Naive thymus-derived CD4-positive, alpha-beta T cell (primary cell): Measurements from ENCODE around the gene CDR2L. TPM values are rescaled to one million over a fixed set of nuclear protein-coding genes. Genes with fewer than 3 reads are reported as not detected.
A peak's percentile ranks its signal among the peaks of the same experiment; 100 is the strongest.
"Not testable (repeated sequence)": the region's sequence is repeated elsewhere in the genome, so short reads cannot be mapped to it uniquely, and the experiment has no call there.

Experiments
- ATAC-seq: fragments of 150-1000 bp; cut with Tn5 transposase; 2 replicates; pipeline ENCODE4 v1.10.0; 2021; ENCODE audit warnings: mild to moderate bottlenecking, moderate library complexity
- CTCF ChIA-PET: fragments of 350-600 bp; sonication (Branson Sonifier 250); formaldehyde crosslinking; loops from one replicate; lab custom pipeline; 2021; ENCODE audit warnings: antibody characterized with exemption; lab: Charles Lee
- POLR2A ChIA-PET: fragments of 350-600 bp; sonication (Branson Sonifier 250); formaldehyde crosslinking; loops from one replicate; lab custom pipeline; 2021; ENCODE audit warnings: antibody characterized with exemption, inconsistent platforms; lab: Charles Lee
- DNase-seq, 9 donors: peaks; one replicate each; pipeline versions ENCODE4 v3.0.0 to v3.0.0-alpha.2; 2020 to 2022; ENCODE audit warnings: mixed read lengths in 1 of 9
- H3K27ac ChIP-seq: one replicate; pipeline ENCODE4 v1.7.0; 2013; ENCODE audit warnings: mild to moderate bottlenecking, low read depth, low read length, moderate library complexity
- H3K27me3 ChIP-seq, 2 donors: one replicate each; pipeline ENCODE4 v1.7.0; 2013; ENCODE audit warnings: low read length in 2 of 2, mild to moderate bottlenecking in 2 of 2, moderate library complexity in 2 of 2; ENCODE audit not compliant: control insufficient read depth in 2 of 2, insufficient read depth in 2 of 2
- H3K36me3 ChIP-seq, 3 experiments: 1 replicate in 2 of 3; 2 replicates in 1 of 3; pipeline ENCODE4 v1.7.0; 2013; ENCODE audit warnings: low read length in 3 of 3, mild to moderate bottlenecking in 3 of 3, moderate library complexity in 1 of 3; ENCODE audit not compliant: insufficient read depth in 3 of 3, control insufficient read depth in 2 of 3
- H3K4me1 ChIP-seq, 2 donors: one replicate each; pipeline ENCODE4 v1.7.0; 2013; ENCODE audit warnings: low read length in 2 of 2, mild to moderate bottlenecking in 2 of 2, moderate library complexity in 1 of 2; ENCODE audit not compliant: control insufficient read depth in 2 of 2, insufficient read depth in 2 of 2
- H3K4me3 ChIP-seq: 2 replicates; pipeline ENCODE4 v1.7.0; 2013; ENCODE audit warnings: mild to moderate bottlenecking, low read length
- H3K9me3 ChIP-seq, 3 experiments: 1 replicate in 2 of 3; 2 replicates in 1 of 3; pipeline ENCODE4 v1.7.0; 2013; ENCODE audit warnings: low read length in 3 of 3; ENCODE audit not compliant: control insufficient read depth in 2 of 3
- H3K27ac Mint-ChIP-seq, 9 donors: one replicate each; pipeline ENCODE4 v1.8.0; 2020 to 2022; ENCODE audit warnings: mixed read lengths in 9 of 9, mild to moderate bottlenecking in 8 of 9, moderate library complexity in 5 of 9, inconsistent platforms in 2 of 9
- H3K27me3 Mint-ChIP-seq, 5 donors: one replicate each; pipeline ENCODE4 v1.8.0; 2021 to 2022; ENCODE audit warnings: mixed read lengths in 5 of 5, mild to moderate bottlenecking in 1 of 5
- H3K36me3 Mint-ChIP-seq, 5 donors: one replicate each; pipeline ENCODE4 v1.8.0; 2020 to 2022; ENCODE audit warnings: mixed read lengths in 5 of 5, mild to moderate bottlenecking in 3 of 5, inconsistent platforms in 1 of 5
- H3K4me1 Mint-ChIP-seq, 7 donors: one replicate each; pipeline ENCODE4 v1.8.0; 2020 to 2022; ENCODE audit warnings: mixed read lengths in 7 of 7, mild to moderate bottlenecking in 3 of 7, inconsistent platforms in 1 of 7
- H3K4me3 Mint-ChIP-seq, 10 donors: one replicate each; pipeline ENCODE4 v1.8.0; 2020 to 2022; ENCODE audit warnings: mild to moderate bottlenecking in 10 of 10, mixed read lengths in 10 of 10, moderate library complexity in 6 of 10, inconsistent platforms in 2 of 10
- H3K9me3 Mint-ChIP-seq, 11 donors: one replicate each; pipeline ENCODE4 v1.8.0; 2020 to 2022; ENCODE audit warnings: mixed read lengths in 11 of 11, mild to moderate bottlenecking in 4 of 11, inconsistent platforms in 1 of 11, moderate library complexity in 1 of 11
- intact Hi-C, 2 donors: fragments of 100-400 bp; cut with micrococcal nuclease; formaldehyde crosslinking; loops; one replicate each; pipeline ENCODE4 v1.15.1; 2023
- polyA plus RNA-seq, 2 donors: library from polyadenylated mRNA; unstranded; fragments of 300-500 nt; fragmentation: Illumina TruSeq; gene quantifications; one replicate each; pipeline ENCODE4 v1.2.3, GENCODE V29; 2021
- total RNA-seq, 6 experiments: library from RNA in 5 of 6; stranded (reverse) in 5 of 6; gene quantifications; 1 replicate in 5 of 6; 2 replicates in 1 of 6; pipeline ENCODE4 v1.2.3 and lab custom pipeline; 2021 to 2026

CDR2L gene
- total and polyA plus RNA-seq, 7 experiments from 2014 or later = 0.08 to 0.17 (median 0.16) TPM; not detected in 4

- H3K27me3 Mint-ChIP-seq = peaks cover 0 to 59% (median 0%) of the 10 kb centered on the region in 5 donors
- H3K36me3 Mint-ChIP-seq, ATAC-seq, DNase-seq, H3K27me3 ChIP-seq, H3K36me3 ChIP-seq, H3K9me3 ChIP-seq, H3K9me3 Mint-ChIP-seq: not testable (repeated sequence)
- peaks cover 20 to 22% of the 10 kb centered on the region in 2 donors for H3K4me1 ChIP-seq
- peak overlapping the region; percentile 77 for H3K4me3 ChIP-seq
- peak overlapping the region; percentile 77 to 95 (median 91) for H3K4me3 Mint-ChIP-seq
- peaks cover 5 to 30% (median 26%) of the 10 kb centered on the region in 7 donors for H3K4me1 Mint-ChIP-seq
- peak overlapping the region in 8 of 9 donors; percentile 28 to 96 (median 88) for H3K27ac Mint-ChIP-seq
- H3K27ac ChIP-seq = peak overlapping the region; percentile 65
- ChIA-PET CTCF (interaction anchor here (1.2 to 3.6 kb wide), 2 partner anchors 21 to 30 kb away, joined by 3 to 15 read pairs; no protein-coding TSS in a partner anchor), POLR2A (interaction anchor here (0.6 to 1.5 kb wide), 9 partner anchors 11 to 845 kb away, joined by 3 to 9 read pairs (median 3); partner anchors contain the start of genes HID1 and MRPL58)
- intact Hi-C loops = loop anchor here in 1 of 2 donors (1.0 to 10.0 kb wide), 7 partner anchors 10 to 282 kb away; partner anchors contain the start of genes GGA3, HID1, KCTD2 and MRPL58
Measured at GRCh38 chr17:74982663-74983313, 4.6 kb upstream of the CDR2L start.

GRCh38 chr17:74986206-74986576 is 1.2 kb upstream of the CDR2L start:
- peak overlapping the region in 2 of 10 donors; percentile 82 to 87 for H3K4me3 Mint-ChIP-seq

GRCh38 chr17:74987909-74988711 is 678 bp downstream of the CDR2L start:
- Mint-ChIP-seq H3K27me3 (peaks cover 0 to 59% (median 0%) of the 10 kb centered on the region in 5 donors), H3K4me1 (peaks cover 5 to 11% (median 10%) of the 10 kb centered on the region in 7 donors), H3K4me3 (peak overlapping the region; percentile 63 to 90 (median 76)), H3K36me3 (no peaks in the 10 kb centered on the region), H3K27ac (peak overlapping the region in 2 of 9 donors; percentile 6 to 10), H3K9me3 (no peaks in the 10 kb centered on the region)
- DNase-seq = peak in 5 of 9 donors; percentile 21 to 56 (median 23)
- intact Hi-C loops = loop anchor here (1.0 to 10.0 kb wide), 8 partner anchors 15 to 277 kb away; partner anchors contain the start of genes HID1 (in 2 of the 2), MRPL58 (in 2 of the 2), GGA3 (in 1 of the 2) and MRPS7 (in 1 of the 2)
- H3K4me1 ChIP-seq = peaks cover 6 to 12% of the 10 kb centered on the region in 2 donors
- H3K27ac ChIP-seq = peak overlapping the region; percentile 8
- POLR2A ChIA-PET = interaction anchor here (0.8 to 3.0 kb wide), 6 partner anchors 12 to 517 kb away, joined by 3 to 22 read pairs (median 3); partner anchors contain the start of gene MRPL58
- no peaks in the 10 kb centered on the region for H3K9me3 ChIP-seq
- H3K4me3 ChIP-seq = peak overlapping the region; percentile 44
- CTCF ChIA-PET = interaction anchor here (0.9 to 2.3 kb wide), 7 partner anchors 17 to 195 kb away, joined by 3 to 11 read pairs (median 4); partner anchors contain the start of genes MRPL58 and SUMO2
- ATAC-seq = peak; percentile 59
- no peaks in the 10 kb centered on the region for H3K27me3 ChIP-seq
- no peaks in the 10 kb centered on the region for H3K36me3 ChIP-seq

More at GRCh38 chr17:74986206-74986576, 1.2 kb upstream of the CDR2L start:
- no peak overlapping the region for H3K27ac Mint-ChIP-seq
- Histone ChIP-seq H3K4me1 (peaks cover 15 to 23% of the 10 kb centered on the region in 2 donors), H3K27me3 (no peaks in the 10 kb centered on the region), H3K27ac (no peak overlapping the region), H3K9me3 (no peaks in the 10 kb centered on the region), H3K4me3 (no peak overlapping the region), H3K36me3 (no peaks in the 10 kb centered on the region)
- peaks cover 0 to 65% (median 0%) of the 10 kb centered on the region in 5 donors for H3K27me3 Mint-ChIP-seq
- ChIA-PET CTCF (interaction anchor here (3.6 kb wide), 1 partner anchor 25 kb away, joined by 15 read pairs; no protein-coding TSS in a partner anchor), POLR2A (no interaction called here)
- ATAC-seq (no peak), DNase-seq (no peak)
- H3K36me3 Mint-ChIP-seq = no peaks in the 10 kb centered on the region
- peaks cover 5 to 23% (median 18%) of the 10 kb centered on the region in 7 donors for H3K4me1 Mint-ChIP-seq
- intact Hi-C loops = loop anchor here (2.0 to 10.0 kb wide), 4 partner anchors 13 to 279 kb away; partner anchors contain the start of genes GGA3 (in 1 of the 2), HID1 (in 1 of the 2), MRPL58 (in 1 of the 2) and MRPS7 (in 1 of the 2)
- H3K9me3 Mint-ChIP-seq = no peaks in the 10 kb centered on the region

GRCh38 chr17:74990581-74991105 is 3.2 kb downstream of the CDR2L start:
- Histone ChIP-seq H3K36me3 (no peaks in the 10 kb centered on the region), H3K27ac (no peak overlapping the region), H3K4me1 (peaks cover 6 to 12% of the 10 kb centered on the region in 2 donors), H3K4me3 (no peak overlapping the region), H3K27me3 (no peaks in the 10 kb centered on the region), H3K9me3 (no peaks in the 10 kb centered on the region)
- H3K27ac Mint-ChIP-seq = no peak overlapping the region
- no peak for ATAC-seq
- DNase-seq = no peak
- CTCF ChIA-PET = interaction anchor here (0.6 kb wide), 1 partner anchor 691 kb away, joined by 3 read pairs; no protein-coding TSS in a partner anchor
- peaks cover 0 to 41% (median 0%) of the 10 kb centered on the region in 5 donors for H3K27me3 Mint-ChIP-seq
- intact Hi-C loops = no loop called here
- H3K36me3 Mint-ChIP-seq = no peaks in the 10 kb centered on the region
- H3K4me3 Mint-ChIP-seq = no peak overlapping the region
- POLR2A ChIA-PET = interaction anchor here (0.9 to 2.0 kb wide), 4 partner anchors 8 to 193 kb away, joined by 3 to 5 read pairs (median 4); partner anchors contain the start of genes HID1, MRPL58 and SUMO2
- H3K4me1 Mint-ChIP-seq = peaks cover 5 to 11% (median 10%) of the 10 kb centered on the region in 7 donors
- no peaks in the 10 kb centered on the region for H3K9me3 Mint-ChIP-seq

- H3K9me3 ChIP-seq = no peaks in the 10 kb centered on the region
- no peaks in the 10 kb centered on the region for H3K27me3 ChIP-seq
- Mint-ChIP-seq H3K4me1 (peaks cover under 1 to 5% (median 2%) of the 10 kb centered on the region in 7 donors), H3K27me3 (peaks cover 0 to 29% (median 0%) of the 10 kb centered on the region in 5 donors), H3K9me3 (no peaks in the 10 kb centered on the region), H3K36me3 (no peaks in the 10 kb centered on the region), H3K4me3 (no peak overlapping the region), H3K27ac (peak overlapping the region in 1 of 9 donors; percentile 61)
- ChIA-PET POLR2A (interaction anchor here (0.7 kb wide), 1 partner anchor 22 kb away, joined by 3 read pairs; no protein-coding TSS in a partner anchor), CTCF (interaction anchor here (1.2 kb wide), 1 partner anchor 30 kb away, joined by 3 read pairs; no protein-coding TSS in a partner anchor)
- intact Hi-C loops = no loop called here
- ATAC-seq = no peak
- no peaks in the 10 kb centered on the region for H3K36me3 ChIP-seq
- H3K27ac ChIP-seq = no peak overlapping the region
- no peak overlapping the region for H3K4me3 ChIP-seq
- H3K4me1 ChIP-seq = peaks cover under 1 to 7% of the 10 kb centered on the region in 2 donors
- DNase-seq = no peak
Measured at GRCh38 chr17:74992223-74992622, 4.8 kb downstream of the CDR2L start.
